ENCODE results near the gene WDR12.
A peak's percentile ranks its signal among the peaks of the same experiment; 100 is the strongest.
"Not testable (repeated sequence)": the region's sequence is repeated elsewhere in the genome, so short reads cannot be mapped to it uniquely, and the experiment has no call there.

Gene WDR12

GRCh38 chr2:202918860-202919259 is 7.4 kb upstream of the WDR12 start:
- TF ChIP-seq, protein P1, sequence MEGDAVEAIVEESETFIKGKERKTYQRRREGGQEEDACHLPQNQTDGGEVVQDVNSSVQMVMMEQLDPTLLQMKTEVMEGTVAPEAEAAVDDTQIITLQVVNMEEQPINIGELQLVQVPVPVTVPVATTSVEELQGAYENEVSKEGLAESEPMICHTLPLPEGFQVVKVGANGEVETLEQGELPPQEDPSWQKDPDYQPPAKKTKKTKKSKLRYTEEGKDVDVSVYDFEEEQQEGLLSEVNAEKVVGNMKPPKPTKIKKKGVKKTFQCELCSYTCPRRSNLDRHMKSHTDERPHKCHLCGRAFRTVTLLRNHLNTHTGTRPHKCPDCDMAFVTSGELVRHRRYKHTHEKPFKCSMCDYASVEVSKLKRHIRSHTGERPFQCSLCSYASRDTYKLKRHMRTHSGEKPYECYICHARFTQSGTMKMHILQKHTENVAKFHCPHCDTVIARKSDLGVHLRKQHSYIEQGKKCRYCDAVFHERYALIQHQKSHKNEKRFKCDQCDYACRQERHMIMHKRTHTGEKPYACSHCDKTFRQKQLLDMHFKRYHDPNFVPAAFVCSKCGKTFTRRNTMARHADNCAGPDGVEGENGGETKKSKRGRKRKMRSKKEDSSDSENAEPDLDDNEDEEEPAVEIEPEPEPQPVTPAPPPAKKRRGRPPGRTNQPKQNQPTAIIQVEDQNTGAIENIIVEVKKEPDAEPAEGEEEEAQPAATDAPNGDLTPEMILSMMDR (conservative IDR thresholded peaks at IDR 0.05; ENCODE audit: low read depth, low read length) = no peak
- no peak overlapping the region for H2AFZ ChIP-seq (ENCODE audit: low read depth)
- H3K79me2 ChIP-seq (ENCODE audit: insufficient read depth, low read depth) = no peaks in the 10 kb centered on the region
- H3K4me3 ChIP-seq (IDR thresholded peaks at IDR 0.05; ENCODE audit: insufficient read depth, low read depth, low read length) = no peak overlapping the region
- H3K36me3 ChIP-seq (ENCODE audit: insufficient read depth) = no peaks in the 10 kb centered on the region
- H3K27ac ChIP-seq = no peak overlapping the region
- H3K4me1 ChIP-seq (ENCODE audit: low read depth, poor library complexity, severe bottlenecking) = no peaks in the 10 kb centered on the region
- H4K20me1 ChIP-seq (ENCODE audit: insufficient read depth) = no peaks in the 10 kb centered on the region
- H3K27me3 ChIP-seq (ENCODE audit: insufficient read depth, low read depth) = no peaks in the 10 kb centered on the region
- H3K9ac ChIP-seq = no peak overlapping the region
- no peak overlapping the region for H3K4me2 ChIP-seq

DNA sequence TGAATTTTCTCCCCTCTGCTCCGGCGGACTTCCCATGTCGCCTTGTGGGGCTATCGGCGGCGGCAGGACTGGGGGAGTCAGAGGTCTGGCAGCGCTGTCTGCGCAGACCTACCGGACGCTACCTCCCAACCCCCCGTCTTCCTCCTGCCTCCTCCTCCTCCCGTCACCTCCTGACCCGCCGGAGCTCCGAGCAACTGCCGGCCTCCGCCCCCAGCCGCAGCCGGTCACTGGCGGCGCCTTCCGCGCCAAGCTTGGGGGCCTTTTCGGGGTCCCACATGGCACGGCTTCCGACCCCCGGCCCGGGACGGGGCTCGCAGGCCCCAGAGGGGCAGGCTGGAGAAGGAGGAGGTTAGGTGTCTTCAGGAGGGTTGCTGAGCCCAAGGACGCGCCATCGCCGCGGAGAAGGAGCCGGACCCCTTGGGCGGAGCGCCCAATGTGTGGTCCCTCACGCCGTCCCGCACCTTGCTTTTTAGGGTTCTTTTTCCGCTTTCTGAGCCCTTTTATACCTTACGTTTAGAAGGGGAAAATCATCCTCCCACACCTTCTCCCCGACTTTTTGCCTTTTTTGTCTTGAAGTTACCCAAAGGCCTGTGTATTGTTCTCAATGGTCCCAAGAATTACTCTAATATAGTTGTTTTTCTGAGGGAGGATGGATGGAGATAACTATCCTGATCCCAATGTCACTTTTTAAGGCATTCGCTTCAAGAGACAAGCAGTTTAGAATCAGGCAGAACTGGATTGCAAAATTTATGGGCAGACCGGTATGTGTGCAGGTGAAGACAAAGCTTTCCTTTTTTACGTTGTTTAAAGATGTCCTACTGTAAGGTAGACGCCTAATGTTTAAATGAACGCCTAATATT is 1.1 kb upstream of the WDR12 start:
- peak overlapping the region; percentile 67 for H3K4me2 ChIP-seq
- H3K27ac ChIP-seq = peak overlapping the region; percentile 71
- not testable (repeated sequence) for H3K4me3 ChIP-seq (IDR thresholded peaks at IDR 0.05; ENCODE audit: insufficient read depth, low read depth, low read length); H4K20me1 ChIP-seq (ENCODE audit: insufficient read depth); H3K36me3 ChIP-seq (ENCODE audit: insufficient read depth); H3K27me3 ChIP-seq (ENCODE audit: insufficient read depth, low read depth)
- H3K79me2 ChIP-seq (ENCODE audit: insufficient read depth, low read depth) = peaks cover 40% of the 10 kb centered on the region
- H3K9ac ChIP-seq = peak overlapping the region; percentile 91; the same call in 1 of the 2 replicates
- peaks cover 16% of the 10 kb centered on the region for H3K4me1 ChIP-seq (ENCODE audit: low read depth, poor library complexity, severe bottlenecking)
- peak overlapping the region; percentile 37; the same call in 1 of the 2 replicates for H2AFZ ChIP-seq (ENCODE audit: low read depth)

DNA sequence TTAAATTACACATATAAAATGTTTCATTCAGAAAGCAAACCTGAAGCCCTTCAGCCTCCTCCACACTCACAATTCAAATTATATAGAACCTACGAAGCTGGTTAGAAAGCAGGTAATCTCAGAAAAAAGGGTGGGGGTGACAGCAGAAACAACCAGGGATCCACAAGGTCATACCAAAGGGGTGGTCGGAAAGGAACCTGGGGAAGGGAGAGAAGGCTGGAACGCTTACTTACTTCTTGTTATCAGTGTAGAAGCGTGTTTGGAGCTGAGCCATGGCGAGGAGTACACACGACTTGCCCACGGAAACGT is 316 bp downstream of the WDR12 start:
- peak overlapping the region; percentile 91 for H3K9ac ChIP-seq
- no peaks in the 10 kb centered on the region for H4K20me1 ChIP-seq (ENCODE audit: insufficient read depth)
- peaks cover 46% of the 10 kb centered on the region for H3K79me2 ChIP-seq (ENCODE audit: insufficient read depth, low read depth)
- peak overlapping the region; percentile 60 for H3K4me2 ChIP-seq
- TF ChIP-seq, protein P1 (conservative IDR thresholded peaks at IDR 0.05; ENCODE audit: low read depth, low read length) = no peak
- H3K4me3 ChIP-seq (IDR thresholded peaks at IDR 0.05; ENCODE audit: insufficient read depth, low read depth, low read length) = peak overlapping the region; percentile 16
- peak overlapping the region; percentile 71 for H3K27ac ChIP-seq
- H3K36me3 ChIP-seq (ENCODE audit: insufficient read depth) = peaks cover 3% of the 10 kb centered on the region
- peak overlapping the region; percentile 71 for H2AFZ ChIP-seq (ENCODE audit: low read depth)
- no peaks in the 10 kb centered on the region for H3K27me3 ChIP-seq (ENCODE audit: insufficient read depth, low read depth)
- peaks cover 16% of the 10 kb centered on the region for H3K4me1 ChIP-seq (ENCODE audit: low read depth, poor library complexity, severe bottlenecking)

GRCh38 chr2:202910698-202911097 is 775 bp downstream of the WDR12 start:
- H2AFZ ChIP-seq (ENCODE audit: low read depth) = no peak overlapping the region
- H3K4me2 ChIP-seq = peak overlapping the region; percentile 60
- H3K9ac ChIP-seq = peak overlapping the region; percentile 91
- H3K27me3 ChIP-seq (ENCODE audit: insufficient read depth, low read depth) = no peaks in the 10 kb centered on the region
- peak overlapping the region; percentile 71; the same call in 1 of the 2 replicates for H3K27ac ChIP-seq
- peaks cover 3% of the 10 kb centered on the region for H3K36me3 ChIP-seq (ENCODE audit: insufficient read depth)
- no peaks in the 10 kb centered on the region for H4K20me1 ChIP-seq (ENCODE audit: insufficient read depth)
- H3K79me2 ChIP-seq (ENCODE audit: insufficient read depth, low read depth) = peaks cover 50% of the 10 kb centered on the region
- H3K4me1 ChIP-seq (ENCODE audit: low read depth, poor library complexity, severe bottlenecking) = peaks cover 16% of the 10 kb centered on the region
- no peak overlapping the region for H3K4me3 ChIP-seq (IDR thresholded peaks at IDR 0.05; ENCODE audit: insufficient read depth, low read depth, low read length)
- TF ChIP-seq, protein P1 (conservative IDR thresholded peaks at IDR 0.05; ENCODE audit: low read depth, low read length) = no peak

- not testable (repeated sequence) for H3K9ac ChIP-seq; H4K20me1 ChIP-seq (ENCODE audit: insufficient read depth); H2AFZ ChIP-seq (ENCODE audit: low read depth); H3K36me3 ChIP-seq (ENCODE audit: insufficient read depth); H3K27me3 ChIP-seq (ENCODE audit: insufficient read depth, low read depth); H3K4me3 ChIP-seq (IDR thresholded peaks at IDR 0.05; ENCODE audit: insufficient read depth, low read depth, low read length); H3K27ac ChIP-seq
- Histone ChIP-seq H3K79me2 (ENCODE audit: insufficient read depth, low read depth) (peaks cover 54% of the 10 kb centered on the region), H3K4me2 (peak overlapping the region; percentile 60), H3K4me1 (ENCODE audit: low read depth, poor library complexity, severe bottlenecking) (peaks cover 16% of the 10 kb centered on the region)
These were observed 1.2 kb downstream of the WDR12 start for GRCh38 chr2:202910250-202910649.
